GOT3 (cell line): ENCODE data around the gene KCNS1.
"Not testable (repeated sequence)": the region's sequence is repeated elsewhere in the genome, so short reads cannot be mapped to it uniquely, and the experiment has no call there.

ENCODE experiments used
- DNase-seq: peaks from one replicate; lab custom pipeline; 2025; ENCODE audit warnings: mixed read lengths; lab: John Stamatoyannopoulos, UW

Gene KCNS1

DNA sequence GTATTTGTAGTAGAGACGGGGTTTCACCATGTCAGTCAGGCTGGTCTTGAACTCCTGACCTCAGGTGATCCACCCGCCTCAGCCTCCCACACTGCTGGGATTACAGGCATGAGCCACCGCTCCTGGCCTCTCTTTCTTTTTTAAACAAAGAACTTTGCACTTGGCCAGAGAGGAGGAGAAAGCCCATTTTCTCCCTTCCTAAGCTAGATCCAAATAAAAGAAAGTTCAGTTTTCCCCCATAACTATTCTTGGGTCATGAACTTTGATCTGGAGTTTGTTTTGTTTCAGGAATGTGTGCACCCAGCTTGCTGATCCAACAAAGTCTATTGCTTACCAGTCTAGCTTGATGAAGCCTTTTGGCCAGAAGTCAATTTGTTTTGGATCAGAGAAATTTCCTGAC, 23.4 kb downstream of the KCNS1 start:
- no peak for DNase-seq

DNA sequence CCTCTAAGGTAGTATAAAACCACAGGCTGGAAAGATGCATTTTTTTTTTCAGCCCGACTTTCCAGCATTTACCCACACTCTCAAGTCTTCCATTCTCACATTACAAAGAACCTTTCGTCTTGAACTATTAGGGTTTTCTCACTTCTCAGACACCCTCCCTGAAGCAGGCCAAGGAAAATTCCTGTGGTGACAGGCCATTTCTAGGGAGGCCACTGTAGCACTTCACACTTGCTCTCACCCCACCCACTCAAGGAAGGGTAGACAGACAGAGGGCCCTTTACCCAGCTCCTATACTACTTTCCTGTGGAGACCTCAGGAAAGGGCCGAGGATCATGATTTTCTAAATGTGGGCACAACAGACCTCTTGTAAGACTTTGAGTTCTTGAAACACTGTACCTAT, 27.7 kb downstream of the KCNS1 start:
- no peak for DNase-seq

DNA sequence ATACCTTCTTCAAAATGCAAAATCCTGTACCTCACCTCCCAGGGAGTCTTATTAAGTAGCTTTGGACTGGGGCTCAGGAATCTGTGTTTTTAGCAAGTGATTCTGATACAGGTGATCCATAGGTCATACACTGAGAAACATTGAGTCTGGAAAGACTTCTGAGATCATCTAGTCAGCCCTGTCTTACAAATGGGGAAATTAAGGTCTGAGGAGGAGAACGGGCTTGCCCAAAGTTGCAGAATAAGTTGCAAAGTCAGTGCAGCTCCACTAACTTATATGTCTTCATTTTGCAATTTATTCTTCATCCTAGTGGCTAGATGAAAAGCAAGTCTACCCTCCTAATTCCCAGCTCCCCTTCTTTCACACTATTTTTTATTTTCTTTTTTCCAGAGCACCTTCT, 28.9 kb downstream of the KCNS1 start:
- DNase-seq: no peak

DNA sequence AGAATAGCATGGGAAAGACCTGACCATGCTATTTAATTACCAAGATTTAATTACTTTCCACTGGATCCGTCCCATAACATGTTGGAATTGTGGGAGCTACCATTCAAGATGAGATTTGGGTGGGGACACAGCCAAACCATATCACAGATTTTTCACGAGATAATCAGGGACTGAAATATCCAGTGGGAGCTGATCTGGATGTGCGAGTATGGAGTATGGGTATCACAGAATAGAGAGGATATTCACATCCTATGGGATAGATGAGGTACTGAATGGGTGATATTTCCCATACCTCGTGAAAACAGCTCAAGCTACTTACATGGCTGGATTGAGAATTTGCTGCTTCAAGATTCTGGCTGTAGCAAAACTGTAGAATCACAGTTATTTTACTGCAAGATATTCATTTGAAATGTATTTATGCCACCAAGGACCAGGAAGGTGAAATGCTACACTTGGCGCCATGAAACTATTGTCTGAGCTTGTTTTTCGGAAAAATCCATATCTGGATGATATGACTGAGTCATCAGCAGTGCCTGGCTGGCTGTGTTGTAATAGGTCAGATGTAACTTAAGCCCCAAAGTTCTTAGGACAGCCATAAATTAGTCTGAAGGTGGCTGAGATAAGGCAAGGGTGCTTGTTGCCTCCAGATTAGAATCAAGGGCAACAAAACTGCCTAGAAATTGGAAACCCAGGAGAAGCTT, 29.8 kb downstream of the KCNS1 start:
- DNase-seq: no peak

DNA sequence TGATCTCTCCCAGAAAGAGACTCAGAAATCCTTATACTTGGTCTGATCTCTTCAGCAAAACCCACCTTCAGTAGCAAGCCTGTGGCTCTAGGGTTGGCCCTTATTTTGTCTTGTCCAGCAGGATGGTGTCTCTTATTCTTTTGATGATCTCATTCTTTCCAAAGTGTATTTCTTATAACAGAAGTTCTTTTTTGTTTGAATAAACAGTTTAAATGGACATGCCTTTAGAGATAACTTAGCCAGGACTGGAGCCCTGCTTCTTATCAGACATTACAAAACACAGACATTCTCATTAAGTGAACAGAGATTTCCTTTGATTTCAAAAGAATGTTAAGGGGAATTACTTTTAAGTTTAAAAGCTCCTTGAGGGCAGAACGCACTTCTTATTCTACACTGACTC, 31.7 kb downstream of the KCNS1 start:
- no peak for DNase-seq

DNA sequence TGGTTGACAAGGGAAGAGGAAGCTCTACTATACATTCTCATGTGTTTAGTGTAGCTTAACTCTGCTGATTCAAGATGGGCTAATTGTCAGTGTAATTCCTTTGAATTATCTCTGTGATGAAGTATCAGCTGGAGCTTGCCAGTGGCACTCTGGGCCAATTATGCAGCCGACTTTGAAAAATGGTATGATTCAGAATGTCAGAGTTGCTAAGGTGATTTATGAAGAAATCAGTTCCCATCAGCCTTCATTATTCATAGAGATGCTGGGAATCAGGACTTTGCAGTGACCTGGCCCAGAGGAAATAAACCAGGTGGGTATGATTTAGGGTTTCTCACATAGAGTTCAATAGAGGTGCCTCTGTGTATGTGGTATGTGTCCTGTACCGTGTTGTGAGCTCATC, 33.4 kb downstream of the KCNS1 start:
- DNase-seq: no peak

DNA sequence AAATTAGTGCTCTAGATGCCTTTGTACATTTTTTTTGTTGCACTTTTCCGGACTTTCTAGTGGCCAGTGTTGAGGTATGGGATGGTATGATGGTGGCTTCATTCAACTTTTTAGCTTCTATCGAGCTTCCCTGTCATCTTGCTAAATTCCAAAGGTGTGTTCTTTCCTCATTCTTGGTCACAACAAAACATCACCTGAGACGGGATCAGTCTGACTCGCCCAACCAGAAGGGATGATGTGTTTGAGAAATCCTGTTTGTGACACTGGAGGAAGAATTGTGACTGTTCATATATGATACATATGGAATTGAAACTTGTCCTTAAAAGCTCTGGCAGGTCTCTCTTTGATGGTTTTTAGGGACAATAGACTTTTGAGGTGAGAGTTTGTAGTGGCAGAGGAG, 33.8 kb downstream of the KCNS1 start:
- no peak for DNase-seq

DNA sequence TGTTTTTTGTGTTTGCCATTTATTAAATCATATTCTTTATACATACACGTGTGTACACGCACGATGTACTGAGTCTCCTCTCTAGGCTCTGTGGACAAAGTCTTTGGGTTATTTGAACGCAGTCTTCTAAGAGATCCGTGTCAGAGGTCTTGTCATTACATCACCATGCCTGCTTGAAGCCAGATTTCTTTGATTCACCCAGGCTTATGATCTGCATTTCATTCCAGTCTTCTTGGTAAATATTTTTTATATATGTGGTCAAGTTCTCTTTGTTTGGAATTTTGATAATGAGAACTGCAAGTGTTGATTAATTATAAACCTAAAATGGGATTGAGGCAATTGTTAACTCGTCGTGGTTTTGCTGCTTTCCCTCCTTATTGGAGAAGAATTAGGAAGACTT, 34.6 kb downstream of the KCNS1 start:
- DNase-seq: no peak

DNA sequence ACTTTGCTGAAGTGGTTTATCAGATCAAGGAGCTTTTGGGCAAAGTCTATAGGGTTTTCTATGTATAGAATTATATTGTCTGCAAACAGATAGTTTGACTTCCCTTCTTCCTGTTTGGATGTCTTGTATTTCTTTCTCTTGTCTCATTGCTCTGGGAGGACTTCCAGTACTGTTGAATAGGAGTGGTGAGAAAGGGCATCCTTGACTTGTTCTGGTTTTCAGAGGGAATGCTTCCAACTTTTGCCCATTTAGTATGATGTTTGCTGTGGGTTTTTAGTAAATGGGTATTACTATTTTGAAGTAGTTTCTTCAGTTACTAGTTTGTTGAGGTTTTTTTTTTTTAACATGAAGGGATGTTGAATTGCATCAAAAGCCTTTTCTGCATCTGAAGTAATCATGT, 36.1 kb downstream of the KCNS1 start:
- DNase-seq: no peak

DNA sequence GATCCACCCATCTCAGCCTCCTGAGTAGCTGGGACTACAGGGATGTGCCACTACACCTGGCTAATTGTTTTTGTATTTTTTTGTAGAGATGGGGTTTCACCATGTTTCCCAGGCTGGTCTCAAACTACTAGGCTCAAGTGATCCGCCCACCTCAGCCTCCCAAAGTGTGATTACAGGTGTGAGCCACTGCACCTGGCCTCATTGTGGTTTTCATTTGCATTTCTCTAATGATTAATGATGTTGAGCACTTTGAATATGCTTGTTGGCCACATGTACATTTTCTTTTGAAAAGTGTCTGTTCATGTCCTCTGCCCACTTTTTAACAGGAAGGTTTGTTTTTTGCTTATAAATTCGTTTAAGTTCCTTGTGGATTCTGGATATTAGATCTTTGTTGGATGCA, 37.8 kb downstream of the KCNS1 start:
- not testable (repeated sequence) for DNase-seq

DNA sequence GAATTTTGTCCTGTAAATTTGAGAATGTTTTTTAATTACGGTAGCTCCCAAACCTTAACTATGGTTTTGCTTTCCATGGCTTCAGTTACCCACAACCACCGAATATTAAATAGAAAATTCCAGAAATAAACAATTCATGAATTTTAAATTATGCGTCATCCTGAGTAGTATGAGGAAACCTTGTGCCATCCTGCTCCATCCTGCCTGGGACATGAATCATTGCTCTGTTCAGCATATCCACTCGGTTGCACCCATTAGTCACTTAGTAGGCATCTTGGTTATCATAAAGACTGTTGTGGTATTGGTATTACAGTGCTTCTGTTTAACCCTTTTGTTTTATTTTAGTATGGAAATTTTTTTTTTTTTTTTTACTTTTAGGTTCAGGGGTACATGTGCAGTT, 39.7 kb downstream of the KCNS1 start:
- DNase-seq: no peak

DNA sequence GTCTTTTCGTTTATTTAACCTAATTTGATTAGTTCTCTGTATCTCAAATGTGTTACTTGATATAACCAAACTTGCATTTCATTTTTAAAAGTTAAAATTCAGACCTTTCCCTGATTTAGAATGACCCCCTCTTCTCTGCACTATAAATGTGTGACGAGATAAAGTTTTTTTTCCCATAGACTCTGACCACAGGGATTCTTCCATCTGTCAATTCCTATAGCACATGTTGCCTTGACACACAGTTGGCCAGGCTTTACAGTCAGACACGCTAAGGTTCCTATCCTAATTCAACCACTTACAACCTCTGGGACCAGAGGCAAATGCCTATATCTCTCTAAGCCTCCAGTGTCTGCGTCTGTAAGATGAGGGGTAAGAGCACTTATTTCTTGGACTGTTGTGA, 40.6 kb downstream of the KCNS1 start:
- no peak for DNase-seq

DNA sequence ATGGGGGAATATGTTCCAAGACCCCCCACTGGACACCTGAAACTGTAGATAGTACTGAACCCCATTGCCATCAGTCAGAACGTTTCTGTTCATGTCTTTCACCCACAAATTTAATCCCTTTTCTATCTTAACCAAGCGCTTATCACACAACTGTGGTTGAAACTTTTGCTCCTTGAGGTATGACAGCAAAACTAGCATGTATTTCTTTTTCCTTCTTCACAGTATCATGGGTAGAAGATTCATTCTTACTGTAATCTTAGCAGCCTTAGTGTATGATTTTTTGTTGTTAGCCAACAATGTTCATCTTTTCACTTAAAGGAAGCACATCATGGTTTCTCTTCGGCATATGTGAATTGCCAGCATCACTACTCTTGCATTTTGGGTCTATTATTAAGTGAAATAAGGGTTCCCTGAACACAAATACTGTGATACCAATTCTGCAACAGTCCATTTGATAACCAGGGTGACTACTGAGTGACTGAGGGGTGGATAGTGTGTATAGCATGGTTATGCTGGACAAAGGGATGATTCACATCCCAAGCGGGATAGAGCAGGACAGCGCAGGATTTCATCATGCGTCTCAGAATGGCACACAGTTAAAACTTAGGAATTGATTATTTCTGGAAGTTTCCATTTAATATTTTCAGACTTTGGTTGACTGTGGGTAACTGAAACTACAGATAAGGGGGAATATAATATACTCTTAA, 41.8 kb downstream of the KCNS1 start:
- no peak for DNase-seq

DNA sequence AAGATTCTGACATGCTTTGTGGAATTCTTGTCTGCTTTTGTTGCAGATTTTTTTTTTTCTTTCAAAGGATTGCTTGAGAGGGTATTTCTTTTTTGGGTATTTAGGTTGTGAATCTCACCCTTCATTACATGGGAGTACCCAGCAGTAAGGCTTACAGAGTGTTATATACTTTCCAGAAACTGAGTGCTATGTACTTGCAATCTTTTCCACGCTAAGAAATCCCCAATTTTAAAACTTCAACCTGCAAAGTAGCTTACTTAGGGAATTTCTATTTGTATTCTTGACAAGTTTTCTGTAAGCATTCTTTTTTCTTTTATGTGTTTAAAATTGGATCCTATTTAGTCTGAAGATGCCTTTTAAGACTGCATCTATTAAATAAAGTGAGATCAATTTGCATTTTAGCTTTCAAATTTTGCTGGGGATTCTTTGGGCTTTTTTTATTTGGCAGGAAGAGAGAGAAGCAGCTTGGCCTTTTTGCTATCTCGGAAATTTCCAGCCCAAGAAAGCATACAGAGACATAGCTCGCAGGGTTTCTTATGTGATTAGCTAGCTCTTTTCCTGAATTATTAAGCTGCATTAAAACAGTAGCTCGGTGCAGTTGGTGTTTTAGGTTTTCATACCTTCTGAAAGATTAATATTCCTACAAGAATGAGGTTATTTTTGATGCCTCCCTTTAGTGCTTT, 42.6 kb downstream of the KCNS1 start:
- DNase-seq: no peak

DNA sequence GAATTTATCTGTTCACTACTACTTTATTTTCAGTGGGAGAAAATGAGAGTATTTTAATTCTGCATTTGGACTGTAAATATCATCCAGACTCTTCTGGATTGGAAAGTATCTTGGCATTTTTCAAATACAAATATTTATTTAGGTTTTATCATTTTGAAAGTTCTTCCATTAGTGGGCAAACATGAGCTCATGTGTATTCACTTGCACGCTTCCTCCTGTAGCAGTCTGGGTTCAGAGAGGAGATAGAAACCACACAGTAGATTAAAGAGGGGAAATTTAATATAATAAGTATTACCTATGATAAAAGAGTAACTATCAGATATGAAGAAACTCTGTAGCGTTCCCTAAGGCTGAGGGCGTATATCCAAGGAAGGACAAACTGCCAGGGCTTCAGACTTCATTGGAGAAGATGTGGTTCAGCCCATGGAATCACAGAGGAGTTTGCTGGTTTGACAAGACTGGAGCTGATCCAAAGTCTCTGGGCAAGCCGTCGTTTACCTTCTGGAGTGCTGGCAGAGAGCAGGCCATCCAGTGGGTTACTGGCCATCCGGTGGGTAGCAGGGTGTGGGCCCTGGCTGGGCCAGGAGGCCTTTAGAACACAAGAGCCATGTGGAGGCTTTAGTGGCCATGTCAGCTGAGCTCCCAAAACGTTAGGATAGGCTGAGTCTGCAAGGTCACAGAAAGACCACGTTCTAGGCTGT, 44.3 kb downstream of the KCNS1 start:
- no peak for DNase-seq

DNA sequence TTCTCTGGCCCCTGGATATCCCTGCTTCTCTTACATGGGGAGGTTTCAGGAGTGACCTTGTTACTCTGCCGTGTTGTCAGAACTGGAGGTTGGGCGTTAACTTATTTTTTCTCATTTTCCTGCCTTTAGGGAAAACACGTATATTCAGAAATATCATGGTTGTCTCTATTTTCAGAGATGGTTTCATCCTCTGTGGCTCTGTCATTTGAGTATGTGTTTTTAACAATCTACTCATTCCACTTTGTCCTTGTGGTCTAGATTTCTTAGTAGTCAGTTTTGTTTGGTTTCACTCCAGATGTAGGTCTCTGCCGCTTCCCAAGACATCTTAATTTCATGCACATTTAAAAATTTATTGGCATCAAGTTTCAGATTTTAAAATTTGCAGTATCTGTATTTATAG, 45.9 kb downstream of the KCNS1 start:
- no peak for DNase-seq

DNA sequence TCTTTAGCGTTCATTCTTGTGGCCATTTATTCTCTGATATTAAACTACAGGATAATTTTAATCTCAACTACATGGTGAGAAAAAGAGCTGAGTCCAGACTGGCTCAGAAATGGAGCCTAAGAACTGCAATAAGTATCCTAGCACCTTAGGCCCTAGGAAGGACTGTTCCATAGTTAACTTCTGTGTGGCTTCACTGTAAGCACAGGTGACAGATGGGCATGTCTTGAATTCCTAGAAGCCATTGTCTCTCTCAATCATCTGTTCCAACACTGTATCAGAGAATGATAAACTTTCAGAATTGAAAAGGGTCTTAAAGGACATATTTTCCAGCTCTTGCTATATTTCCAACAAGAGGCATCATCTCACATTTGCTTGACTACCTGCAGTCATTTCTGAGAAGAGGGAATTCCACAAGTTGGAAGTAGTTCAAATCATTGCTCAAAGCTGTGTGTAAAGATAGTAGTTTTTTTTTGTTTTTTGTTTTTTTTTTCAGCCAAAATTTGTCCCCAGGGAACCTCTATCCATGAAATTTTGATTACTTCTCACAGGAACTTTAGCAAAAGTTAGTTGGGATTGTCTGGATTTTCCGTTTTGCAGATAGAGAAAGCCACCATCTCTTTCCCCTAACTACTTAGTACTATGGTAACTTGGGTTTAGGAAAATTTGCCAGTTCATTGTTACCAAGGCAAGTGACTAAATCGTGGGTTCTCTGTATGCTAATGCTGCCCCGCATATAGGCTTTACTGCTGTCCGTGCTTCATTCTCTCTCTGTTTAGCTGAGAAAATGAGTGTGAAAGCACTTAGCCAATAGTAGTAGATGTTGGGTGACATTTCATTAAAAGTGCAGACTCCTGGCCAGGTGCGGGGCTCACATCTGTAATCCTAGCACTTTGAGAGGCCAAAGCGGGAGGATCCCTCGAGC, 47.2 kb downstream of the KCNS1 start:
- no peak for DNase-seq

DNA sequence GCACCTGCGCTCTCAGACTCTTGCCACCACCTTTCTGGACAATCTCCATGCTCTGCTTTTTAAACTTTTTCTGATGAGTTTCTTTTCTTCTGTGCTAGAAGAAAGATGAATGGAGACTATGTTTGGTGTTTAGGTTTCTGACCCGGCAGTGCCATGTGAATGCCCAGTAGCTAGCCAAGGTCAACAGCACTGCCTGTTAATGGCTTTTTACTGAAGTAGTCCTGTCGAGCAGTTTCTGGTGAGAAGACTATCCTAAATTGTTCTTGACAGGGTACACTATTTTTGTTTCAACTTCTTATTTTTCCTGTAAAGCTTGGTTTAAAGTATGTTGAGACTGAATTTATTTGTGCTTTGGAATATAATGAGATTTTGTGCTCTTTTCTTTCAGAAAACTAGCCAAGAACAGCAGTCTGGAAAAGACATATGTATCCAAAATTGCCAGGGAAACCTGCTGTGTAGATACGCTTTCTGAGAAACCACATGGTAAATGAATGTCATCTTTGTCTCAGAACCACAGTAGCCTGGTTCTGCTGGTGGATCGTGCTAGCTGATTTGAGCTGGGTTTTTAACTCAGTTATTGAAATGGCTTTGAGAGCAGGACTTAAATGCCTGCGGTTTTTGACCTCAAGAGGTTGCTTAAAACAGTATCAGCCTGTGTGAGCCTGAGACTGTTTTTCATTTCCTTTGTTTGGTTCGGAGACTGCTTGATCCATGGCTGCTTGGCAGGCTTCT, 48.1 kb downstream of the KCNS1 start:
- no peak for DNase-seq

DNA sequence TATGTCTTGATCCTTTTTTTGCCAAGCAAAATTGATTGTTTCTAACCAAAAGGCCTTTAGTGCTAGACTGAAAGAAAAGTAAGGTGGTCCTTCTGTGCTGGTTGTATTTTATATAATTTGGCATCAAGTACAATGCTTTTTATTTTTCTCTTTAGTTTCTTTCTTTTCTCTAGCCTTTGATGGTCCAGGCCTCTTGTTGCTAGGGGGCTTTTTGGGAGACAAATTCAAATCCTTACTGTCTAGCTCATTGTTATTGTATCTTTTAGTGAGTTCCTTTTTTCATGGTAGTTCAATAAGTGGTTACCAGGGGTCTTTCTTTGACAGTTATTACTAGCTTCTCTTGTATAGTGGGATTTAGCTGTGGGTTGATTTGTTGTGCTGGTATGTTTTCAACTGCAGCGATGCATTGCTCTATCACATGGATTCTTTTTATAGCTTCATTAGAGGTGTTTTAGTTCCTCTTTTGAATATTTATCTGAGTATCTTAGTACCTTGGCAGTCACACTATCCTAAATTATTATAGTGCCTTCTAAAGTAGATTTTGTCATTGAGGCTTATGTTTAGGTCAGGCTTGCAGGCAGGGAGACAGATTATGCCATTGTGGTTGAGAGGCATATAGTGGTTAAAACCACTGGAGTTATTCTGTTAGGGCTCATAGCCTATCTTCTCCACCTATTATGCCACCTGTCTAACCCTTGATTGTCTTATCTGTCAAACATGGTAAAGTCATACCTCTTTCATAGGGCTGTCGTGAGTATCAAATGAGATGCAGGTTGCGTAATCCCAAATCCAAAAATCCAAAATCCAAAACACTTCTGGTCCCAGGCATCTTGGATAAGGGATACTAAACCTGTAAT, 49.5 kb downstream of the KCNS1 start:
- no peak for DNase-seq

DNA sequence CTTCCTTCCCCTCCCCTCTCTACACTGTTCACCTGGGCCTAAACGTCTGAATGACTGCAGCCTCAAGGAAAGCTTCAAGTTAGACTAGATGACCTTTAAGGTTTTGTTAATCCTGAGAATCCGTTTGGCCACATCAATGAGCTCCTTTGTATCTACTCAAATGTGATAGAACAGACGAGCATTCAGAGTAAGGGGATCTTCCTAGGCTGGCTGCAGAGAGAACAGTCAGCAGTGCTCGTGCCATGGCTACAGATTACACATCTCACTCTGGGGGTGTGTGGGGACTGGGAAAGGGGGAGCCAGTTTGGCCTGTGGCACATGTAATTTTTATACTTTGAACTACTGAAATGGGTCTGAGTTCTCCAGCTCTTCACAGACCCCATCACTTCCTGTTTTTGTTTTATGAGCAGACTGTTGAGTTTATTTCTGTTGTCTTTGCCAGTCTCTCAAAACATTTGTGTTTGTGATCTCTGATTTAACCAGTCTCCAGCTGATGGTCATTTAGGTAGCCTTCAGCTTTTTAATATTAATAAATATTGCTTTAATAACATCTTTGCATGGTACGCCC, 50.9 kb downstream of the KCNS1 start:
- DNase-seq: no peak
